GM12875 (cell line): ENCODE data around the gene WDR81.

ENCODE experiments used
- H3K4me3 ChIP-seq: one replicate; pipeline ENCODE4 v1.5.1; 2011; ENCODE audit warnings: low read depth, low read length, control low read depth
- CTCF ChIP-seq: IDR thresholded peaks from 2 replicates; pipeline ENCODE4 v1.5.1; 2011; ENCODE audit warnings: low read depth, mild to moderate bottlenecking, control low read depth, inconsistent platforms, low read length, moderate library complexity, borderline replicate concordance; ENCODE audit not compliant: insufficient read depth

The WDR81 gene

GRCh38 chr17:1782171-1782567, 57.7 kb downstream of the WDR81 start:
- no peak for TF ChIP-seq CTCF
- H3K4me3 ChIP-seq: no peak overlapping the region

GRCh38 chr17:1783271-1783670, 58.8 kb downstream of the WDR81 start:
- TF ChIP-seq CTCF: no peak
- H3K4me3 ChIP-seq: no peak overlapping the region

- no peak overlapping the region for H3K4me3 ChIP-seq
- no peak for TF ChIP-seq CTCF
Measured at GRCh38 chr17:1783834-1784611, 59.5 kb downstream of the WDR81 start.

GRCh38 chr17:1785930-1786329, 61.4 kb downstream of the WDR81 start:
- no peak for TF ChIP-seq CTCF

GRCh38 chr17:1786708-1787107, 62.2 kb downstream of the WDR81 start:
- no peak for TF ChIP-seq CTCF
- H3K4me3 ChIP-seq: no peak overlapping the region

More at GRCh38 chr17:1785930-1786329, 61.4 kb downstream of the WDR81 start:
- H3K4me3 ChIP-seq: no peak overlapping the region

- no peak overlapping the region for H3K4me3 ChIP-seq
- no peak for TF ChIP-seq CTCF
Measured at GRCh38 chr17:1787301-1787902, 62.9 kb downstream of the WDR81 start.
